Inferior parietal cortex (tissue), 1 donor: ENCODE results near the gene WLS.
"Not testable (repeated sequence)": the region's sequence is repeated elsewhere in the genome, so short reads cannot be mapped to it uniquely, and the experiment has no call there.

ENCODE experiments used
- DNase-seq: peaks from one replicate; pipeline ENCODE4 v3.0.0-alpha.2; 2016; ENCODE audit errors: extremely low spot score

The WLS gene

GRCh38 chr1:68166348-68166747, 66.0 kb downstream of the WLS start:
- DNase-seq, result no peak

DNA sequence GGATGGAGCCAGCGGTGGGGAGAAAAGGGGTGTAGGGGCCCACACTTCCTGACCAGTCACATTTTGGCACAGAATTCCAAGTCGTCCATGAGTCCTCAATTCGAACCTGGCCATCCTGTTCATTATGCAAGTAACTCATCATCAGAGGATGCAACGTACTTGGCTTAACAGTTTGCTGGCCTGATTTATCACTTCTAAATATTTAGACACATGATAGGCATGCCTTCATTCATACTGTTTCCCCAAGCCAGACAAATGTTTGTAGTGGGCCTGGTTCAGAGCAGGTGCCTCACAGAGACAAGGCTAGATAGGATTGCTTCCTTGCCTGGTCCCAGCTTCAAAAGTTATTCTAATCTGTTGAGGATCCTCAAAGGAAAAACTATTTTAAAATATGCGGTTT, 66.7 kb downstream of the WLS start:
- DNase-seq, result no peak

DNA sequence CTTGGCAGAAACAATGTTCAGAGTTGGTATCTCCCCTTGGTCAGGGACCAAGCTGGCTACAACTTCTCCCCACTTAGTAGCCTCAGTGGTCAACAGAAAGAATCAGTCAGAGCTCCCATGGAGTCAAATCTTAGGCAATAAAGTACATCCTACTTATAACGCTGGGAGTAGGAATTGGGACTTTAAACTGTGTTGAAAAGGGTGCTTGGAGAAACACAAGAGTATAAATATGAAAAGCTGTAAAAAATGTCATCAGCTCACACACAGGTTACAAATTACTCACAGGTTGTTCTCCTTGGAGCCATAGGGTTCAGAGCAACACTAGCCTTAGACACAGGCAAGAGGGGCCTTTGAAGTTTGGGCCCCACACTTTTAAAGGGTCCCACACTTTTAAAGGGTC, 67.4 kb downstream of the WLS start:
- no peak for DNase-seq

- DNase-seq, result no peak
Measured at GRCh38 chr1:68163220-68163619, 69.1 kb downstream of the WLS start.

DNA sequence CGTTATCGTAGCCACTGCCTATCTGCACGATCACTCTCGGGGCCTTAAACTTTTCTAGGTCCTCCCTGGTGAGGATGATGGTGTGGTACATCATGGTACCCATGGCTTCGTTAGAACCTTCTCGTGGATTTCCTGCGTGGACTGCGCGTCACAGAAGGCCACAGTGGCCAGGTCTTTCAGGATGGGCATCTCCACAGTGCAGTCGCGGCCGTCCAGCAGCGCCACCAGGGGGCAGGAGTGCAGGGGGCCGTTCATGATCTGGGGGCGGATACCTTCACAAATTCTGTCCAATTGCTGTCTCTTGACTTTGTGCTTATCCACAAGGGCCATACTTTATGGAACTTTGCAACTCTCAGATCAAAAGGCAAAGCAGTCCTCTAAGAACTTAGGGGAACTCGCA, 69.6 kb downstream of the WLS start:
- DNase-seq, result no peak

DNA sequence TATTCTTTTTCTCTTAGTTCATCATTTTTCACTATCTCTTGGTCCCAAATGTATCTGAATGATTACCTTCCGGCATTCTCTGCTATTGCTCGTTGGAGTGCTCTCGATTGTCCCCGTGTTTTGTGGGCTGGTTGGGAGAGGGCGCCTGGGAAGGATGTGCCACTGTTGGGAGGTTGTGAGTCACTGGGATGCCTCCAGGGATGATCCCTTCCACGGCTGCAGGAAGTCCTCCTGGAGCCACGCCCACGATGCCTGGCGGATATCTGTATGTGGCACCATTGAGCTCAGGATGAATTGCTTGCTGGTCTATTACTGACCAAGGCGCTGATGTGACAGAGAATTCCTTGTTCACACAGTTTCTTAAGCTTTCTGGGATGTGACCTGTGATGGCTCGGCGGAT, 70.7 kb downstream of the WLS start:
- DNase-seq, result not testable (repeated sequence)

GRCh38 chr1:68160935-68161334, 71.4 kb downstream of the WLS start:
- DNase-seq, result not testable (repeated sequence)

DNA sequence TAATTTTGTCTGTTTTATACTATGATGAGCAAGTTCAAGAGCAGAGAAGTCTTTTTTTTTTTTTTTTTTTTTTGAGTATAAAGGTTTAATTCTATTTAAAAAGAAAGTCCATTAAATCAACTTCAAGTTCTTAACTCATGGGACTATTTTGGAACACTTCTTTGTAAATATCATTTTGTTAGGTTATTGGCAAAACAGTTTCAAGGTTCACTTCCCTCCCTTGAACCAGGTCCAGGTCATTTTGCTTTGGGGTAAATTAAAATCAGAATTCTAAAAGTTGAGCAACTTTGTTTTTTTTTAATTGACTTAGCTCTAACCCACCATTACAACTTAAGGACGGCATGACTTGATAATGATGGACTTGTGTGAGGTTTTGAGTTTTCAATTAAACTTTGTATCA, 72.3 kb downstream of the WLS start:
- DNase-seq, result no peak

DNA sequence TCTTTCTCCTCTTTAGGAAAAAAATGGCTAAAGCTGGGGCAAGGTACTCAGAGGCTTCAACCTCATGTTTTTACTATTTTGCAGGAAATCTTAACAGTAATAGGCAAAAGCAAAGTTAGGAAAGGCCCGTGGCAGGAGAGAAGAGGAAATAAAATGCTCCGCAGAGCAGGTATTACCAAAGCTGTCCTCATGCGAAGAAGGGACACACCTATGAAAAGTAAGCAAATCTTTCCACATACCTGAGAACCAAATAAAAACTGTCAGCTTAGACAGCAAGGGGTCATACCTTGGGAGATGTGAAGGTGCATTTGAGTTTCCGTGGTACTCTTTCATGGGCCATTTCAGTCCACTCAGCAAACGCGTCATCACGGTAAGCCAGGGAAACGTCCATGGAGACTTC, 73.5 kb downstream of the WLS start:
- DNase-seq, result no peak

DNA sequence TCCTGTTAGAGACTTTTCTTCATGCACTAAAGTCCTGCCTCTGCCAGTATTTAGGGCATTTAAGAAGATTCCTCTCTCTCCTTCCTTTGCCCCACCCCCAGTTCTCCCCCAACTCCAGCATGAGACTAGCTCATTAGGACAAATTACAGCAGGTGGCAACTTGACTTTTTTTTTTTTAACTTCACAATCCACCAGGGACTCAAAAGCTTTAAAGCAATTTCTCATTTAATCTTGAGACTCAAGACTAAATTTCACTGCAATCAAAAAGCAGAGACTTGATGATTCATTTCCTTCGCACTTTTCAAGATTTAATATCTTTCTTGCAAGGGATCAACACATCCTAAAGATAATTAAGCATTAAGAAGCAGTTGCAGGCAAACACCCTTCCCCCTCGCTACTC, 74.9 kb downstream of the WLS start:
- DNase-seq, result no peak

- DNase-seq, result no peak
Measured at GRCh38 chr1:68151690-68152089, 80.6 kb downstream of the WLS start.

GRCh38 chr1:68149907-68150306, 82.4 kb downstream of the WLS start:
- no peak for DNase-seq

DNA sequence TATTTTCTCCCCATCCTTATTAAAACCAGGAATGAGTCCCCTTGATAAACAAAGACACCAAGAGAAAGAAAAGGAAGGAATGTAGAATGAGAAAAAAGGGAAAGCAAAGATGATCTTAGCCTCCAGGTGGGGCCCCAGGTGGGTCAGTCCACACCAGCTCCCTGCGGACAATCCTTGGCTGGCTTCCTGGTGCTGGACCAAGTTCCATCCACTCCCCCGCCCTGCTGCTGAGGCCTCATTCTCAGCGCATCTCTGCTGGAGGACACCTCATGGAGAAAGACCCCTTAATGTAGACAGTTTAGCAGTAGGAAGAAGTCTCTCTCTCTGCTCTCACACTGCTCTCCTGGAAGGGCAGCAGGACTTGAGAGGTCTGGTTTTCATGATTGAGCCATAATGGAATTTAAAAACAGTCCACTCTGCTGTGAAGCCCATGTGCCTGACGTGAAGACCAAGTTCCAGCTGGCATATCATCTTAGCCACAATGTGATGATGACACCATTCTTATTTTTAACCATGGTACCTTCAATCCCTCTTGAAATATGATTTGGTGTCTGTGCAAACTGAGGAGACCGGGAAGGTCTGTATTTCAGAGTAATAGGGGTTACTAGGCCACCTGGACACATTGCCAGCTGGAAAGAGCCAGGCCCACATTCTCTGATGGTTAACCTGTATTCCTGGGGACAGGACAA, 83.1 kb downstream of the WLS start:
- DNase-seq, result no peak

DNA sequence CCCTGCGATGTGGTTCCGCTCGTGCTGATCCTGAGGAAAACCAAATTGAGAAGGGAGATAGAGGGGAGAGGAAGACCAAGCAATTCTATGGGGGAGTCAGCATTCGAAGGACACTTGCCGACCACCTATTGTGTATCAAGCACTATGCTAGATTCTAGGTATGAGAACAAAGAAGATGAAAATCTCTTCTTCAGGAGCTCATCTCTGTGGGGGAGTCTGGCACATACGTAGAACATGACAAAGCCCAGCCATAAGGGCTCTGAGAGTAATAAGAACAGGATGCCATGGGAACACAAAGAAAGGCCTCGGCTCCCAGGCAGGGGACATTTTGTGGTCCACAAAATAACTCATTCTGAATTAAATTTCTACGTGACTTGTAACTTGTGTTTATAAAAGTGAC, 83.7 kb downstream of the WLS start:
- no peak for DNase-seq

DNA sequence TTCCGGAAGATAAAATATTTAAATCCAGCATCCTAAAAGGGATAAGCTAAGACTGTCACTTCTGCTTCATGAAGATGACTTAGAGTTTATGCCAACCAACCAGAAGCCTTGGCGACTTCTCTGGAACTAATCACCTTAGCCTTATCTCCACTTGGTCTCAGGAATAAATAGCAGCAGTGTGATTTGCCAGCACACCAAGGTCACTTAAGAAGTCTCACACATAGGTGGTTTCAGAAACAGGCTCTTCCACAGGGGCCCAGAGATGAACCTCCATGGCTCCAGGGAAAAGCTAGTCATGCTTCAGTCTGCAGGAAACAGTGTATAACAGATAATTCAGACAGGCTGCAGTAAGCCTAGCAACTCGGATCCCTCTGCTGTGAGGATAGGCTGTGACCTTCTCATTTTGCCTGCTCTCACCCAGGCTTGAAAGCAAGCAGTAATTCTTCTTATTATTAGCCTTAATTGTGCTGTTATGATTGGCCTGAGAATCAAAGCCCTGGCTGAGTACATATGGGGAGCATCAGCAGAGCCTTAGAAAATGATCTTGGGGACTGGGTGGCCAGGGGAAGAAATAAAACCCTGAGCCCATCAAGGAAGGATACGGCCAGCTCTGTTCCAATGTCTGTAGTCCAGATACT, 84.7 kb downstream of the WLS start:
- DNase-seq, result no peak

- no peak for DNase-seq
Measured at GRCh38 chr1:68145418-68146126, 86.8 kb downstream of the WLS start.

GRCh38 chr1:68144856-68145255, 87.5 kb downstream of the WLS start:
- no peak for DNase-seq

DNA sequence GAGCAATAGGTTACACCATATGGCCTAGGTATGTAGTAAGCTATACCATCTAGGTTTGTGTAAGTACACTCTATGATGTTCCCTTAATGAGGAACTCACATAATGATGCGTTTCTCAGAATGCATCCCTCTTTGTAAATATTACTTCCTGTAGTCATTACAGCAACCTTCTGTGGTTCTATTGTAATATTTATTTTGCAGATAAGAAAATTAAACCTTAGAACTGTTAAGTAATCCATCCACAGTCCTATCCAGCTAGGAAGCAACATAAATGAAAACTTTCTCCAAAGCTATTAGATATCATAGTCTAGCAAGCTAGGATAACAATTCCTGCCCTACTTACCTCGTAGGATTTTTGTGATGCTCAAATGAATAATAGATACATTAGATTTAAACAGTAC, 88.7 kb downstream of the WLS start:
- DNase-seq, result no peak

- DNase-seq, result no peak
Measured at GRCh38 chr1:68142461-68142860, 89.9 kb downstream of the WLS start.

DNA sequence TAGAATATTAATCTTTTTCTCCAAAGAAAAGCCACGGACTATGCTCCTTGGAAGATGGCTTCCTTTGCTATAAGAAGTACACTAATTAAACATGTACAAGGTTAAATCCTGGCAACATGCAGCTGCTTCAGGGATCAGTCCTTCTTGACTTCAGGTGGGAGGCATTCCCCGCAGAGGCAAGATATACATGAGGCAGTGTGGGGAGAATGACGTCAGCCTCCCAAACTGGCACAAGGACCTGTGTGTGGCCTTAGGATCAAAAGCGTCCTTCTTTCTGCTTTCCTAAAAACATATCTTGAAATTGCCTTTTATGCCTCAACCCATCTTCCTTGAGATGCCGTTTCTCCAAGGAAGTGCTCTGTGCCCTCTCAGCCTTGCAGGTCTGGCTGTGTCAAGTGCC, 90.3 kb downstream of the WLS start:
- DNase-seq, result no peak

DNA sequence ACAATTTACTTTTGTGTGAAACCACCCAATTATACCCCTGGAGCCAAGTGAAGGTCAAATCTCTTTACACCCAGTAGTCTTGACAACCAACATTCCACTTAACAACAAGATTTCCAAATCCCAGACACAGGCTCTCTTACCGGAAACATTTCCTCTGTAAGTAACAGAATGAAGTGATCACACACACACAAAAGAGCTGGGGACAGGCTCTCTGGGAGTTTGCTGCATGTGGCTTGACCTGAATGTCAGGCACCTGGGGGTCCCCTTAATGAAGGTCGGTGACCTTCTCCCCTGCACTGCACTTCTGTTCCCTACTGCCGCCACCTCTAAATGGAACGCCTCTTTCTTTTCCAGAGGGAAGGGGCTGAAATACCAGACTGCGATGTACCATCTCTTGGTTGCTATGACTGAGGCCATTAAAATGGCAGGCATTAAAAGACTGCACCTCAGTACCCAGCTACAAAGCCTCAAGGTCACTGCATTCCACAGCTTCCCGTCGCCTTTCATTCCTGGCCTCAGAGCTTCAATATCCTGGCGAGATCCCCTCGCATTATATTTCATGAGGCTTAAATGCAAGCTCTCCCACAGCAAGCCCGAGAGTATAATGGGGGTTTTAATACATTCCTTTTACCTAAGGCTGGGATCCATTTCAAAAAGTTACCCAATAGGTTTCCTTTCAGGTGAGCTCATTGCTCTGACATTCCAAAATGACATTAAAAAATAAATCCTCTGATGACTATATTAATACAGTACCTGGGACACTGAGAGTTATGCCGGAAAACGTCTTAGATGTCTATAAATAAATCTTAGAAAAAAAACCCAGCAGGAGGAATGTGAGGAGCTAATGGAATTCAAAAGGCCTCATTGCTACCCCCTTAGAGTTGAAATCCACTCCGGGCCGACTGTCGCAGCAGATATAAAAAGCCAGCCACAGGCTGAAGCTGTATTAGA, 91.0 kb downstream of the WLS start:
- DNase-seq, result no peak

GRCh38 chr1:68140536-68140935, 91.8 kb downstream of the WLS start:
- no peak for DNase-seq
